HG02623 (cell line): ENCODE data around the gene MAL.
A peak's percentile ranks its signal among the peaks of the same experiment; 100 is the strongest.

ENCODE experiments used
- ATAC-seq: cut with Tn5 transposase; IDR thresholded peaks from one replicate; pipeline ENCODE4 v1.9.1; 2021; ENCODE audit warnings: moderate library complexity; ENCODE audit not compliant: unreplicated experiment

Gene MAL

GRCh38 chr2:95025406-95026319 is at the start of gene MAL:
Gene MAL, plus strand, starts transcription at chr2:95025708. Its CDS starts 85 bp downstream, at chr2:95025793.
- no peak for ATAC-seq

GRCh38 chr2:94977826-94978225 is 47.7 kb upstream of the MAL start:
- ATAC-seq, result no peak

- ATAC-seq, result no peak
These were observed 46.6 kb upstream of the MAL start for GRCh38 chr2:94978917-94979316.

DNA sequence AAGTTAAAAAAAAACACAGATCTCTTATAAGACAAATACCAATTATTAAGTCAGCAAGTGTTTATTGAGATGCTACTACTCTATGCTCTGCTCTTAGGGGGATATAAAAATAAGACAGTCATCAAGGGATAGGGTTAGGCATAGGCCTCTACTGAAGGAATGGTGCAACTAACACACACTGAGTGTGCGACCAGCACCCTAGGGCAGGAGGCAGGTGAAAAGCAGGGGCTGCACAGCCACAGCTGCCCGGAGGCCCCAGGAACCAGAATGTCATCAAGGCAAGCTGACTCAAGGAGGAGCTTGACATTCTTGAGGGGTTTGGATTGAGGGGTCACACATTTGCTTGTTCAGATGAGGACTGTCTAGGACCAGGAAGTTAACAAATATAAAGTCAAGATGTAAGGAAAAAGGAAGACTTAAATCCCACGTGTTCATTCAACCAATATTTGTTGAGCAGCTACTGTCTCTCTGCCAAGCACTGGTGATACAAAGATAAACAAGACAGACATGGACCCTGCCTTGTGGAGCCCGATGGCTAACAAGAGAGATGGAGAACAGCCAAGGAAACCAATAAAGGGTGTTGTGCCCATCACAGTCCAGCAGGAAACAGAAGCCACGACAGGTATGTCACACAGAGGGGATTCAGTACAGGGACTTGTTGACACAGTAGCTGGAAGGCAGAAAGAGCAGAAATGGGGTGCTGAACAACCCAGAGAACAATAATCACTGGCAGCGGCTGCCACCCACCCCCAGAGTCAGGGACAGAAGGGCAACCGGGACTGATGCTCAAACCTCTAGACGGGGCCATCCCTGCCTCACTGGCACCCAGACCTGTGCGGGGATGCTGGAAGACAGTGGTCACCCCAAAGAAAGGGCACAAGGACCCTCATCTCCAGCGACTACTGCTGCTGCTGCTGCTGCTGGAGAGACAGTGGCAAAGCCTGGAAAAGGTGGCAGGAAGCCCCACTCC is 45.8 kb upstream of the MAL start:
- no peak for ATAC-seq

DNA sequence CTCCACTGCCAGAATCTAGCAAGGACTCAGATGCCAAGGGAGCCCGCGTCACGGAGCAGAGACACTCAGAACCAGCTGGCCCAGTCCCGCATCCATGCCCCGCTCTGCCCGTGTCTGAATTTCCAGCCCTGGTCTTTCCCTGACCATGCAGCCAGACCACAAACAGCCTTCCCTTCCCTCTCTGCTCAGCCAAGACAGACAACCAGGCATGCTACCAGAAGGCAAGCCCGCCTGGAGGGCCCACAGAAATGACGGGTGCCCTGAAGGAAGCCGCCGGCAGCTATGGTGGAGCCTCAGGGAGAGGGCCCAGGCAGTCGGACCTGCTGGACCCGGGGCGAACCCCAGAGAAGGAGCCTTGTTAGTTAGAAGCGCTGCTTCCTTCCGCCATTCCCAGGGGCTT is 45.1 kb upstream of the MAL start:
- no peak for ATAC-seq

GRCh38 chr2:94982156-94982555 is 43.4 kb upstream of the MAL start:
- no peak for ATAC-seq

GRCh38 chr2:94982675-94983074 is 42.8 kb upstream of the MAL start:
- no peak for ATAC-seq

- no peak for ATAC-seq
These were observed 40.4 kb upstream of the MAL start for GRCh38 chr2:94984964-94985575.

DNA sequence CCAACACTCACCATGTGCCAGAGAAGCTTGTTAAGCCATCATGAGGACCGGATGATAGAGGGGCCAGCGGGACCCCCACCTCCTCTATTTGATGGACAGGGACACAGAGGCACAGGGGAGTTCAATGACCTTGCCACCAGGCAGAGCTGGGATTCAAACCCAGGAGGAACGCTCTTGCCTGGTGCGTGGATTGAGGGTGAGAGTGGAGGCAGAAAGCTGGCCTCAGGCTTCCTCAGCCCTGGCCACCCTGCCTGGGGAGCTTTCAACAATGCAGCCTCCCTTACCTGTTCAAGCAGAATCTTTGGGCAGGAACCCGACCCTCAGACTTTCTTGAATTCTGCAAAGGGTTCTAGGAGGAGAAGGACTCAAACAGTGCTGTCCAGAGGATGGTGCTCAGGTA is 39.9 kb upstream of the MAL start:
- no peak for ATAC-seq

GRCh38 chr2:94986392-94986963 is 39.0 kb upstream of the MAL start:
- ATAC-seq, result peak; percentile 84

DNA sequence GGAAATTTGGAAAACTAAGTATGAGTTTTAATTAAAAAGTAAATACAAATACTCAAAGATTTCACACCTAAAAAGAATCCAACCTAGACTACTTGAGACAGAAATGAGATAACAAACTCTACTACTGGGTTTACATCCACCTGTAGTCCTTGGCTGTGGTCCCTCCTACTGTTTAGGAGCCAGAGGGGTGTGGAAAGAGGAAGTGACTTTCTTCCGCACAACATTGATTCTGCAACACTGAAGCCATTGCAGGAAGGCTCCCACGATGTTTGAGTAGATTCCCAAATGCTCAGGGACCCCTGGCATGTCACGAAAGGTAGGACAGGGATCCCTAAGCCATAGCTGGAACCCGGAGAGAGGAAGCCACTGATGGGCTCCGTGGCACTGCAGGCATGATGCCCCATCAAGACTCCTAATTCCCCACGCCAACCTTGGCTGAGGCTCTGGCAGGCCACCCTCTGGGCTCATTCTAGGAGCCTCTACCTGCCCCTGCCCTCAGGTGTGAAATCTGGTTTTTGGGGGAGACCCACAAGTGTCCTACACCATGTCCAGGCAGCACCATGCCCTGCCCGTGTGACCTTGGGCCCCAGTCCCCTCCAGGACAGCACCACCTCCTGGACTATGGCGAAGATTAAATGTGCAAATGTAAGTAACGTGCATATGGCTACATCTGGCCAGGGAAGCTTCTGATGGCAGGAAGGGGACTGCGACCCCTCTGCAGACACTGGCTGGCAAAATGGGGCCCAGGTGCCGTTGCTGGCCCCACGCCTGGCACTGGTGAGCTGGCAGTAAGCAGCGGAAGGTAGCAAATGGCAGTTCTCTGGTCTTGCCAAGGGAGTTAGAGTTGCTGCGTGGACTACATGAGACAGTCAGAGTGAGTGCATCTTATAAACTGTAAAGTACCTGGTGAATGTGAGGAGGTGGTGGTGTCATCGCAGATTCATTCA is 38.2 kb upstream of the MAL start:
- no peak for ATAC-seq

DNA sequence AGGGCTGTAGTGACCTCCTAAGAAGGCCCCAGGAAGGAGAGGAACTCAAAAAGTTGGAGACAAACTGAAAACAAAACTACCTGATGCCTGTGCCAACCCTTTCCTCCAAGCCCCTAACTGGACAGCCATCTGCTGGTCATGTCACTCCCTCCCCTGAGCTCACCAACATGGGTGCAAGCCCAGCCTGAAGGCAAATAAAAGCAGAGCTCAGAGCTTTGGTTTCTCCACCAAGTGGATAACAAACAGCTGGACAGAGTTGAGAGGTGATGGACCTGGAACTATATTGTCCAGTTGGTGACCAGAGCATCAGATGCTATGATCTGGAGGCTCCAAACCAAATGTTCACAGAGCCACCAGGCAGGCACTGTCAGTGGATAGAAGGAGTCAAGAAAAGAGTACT is 34.6 kb upstream of the MAL start:
- ATAC-seq, result no peak

DNA sequence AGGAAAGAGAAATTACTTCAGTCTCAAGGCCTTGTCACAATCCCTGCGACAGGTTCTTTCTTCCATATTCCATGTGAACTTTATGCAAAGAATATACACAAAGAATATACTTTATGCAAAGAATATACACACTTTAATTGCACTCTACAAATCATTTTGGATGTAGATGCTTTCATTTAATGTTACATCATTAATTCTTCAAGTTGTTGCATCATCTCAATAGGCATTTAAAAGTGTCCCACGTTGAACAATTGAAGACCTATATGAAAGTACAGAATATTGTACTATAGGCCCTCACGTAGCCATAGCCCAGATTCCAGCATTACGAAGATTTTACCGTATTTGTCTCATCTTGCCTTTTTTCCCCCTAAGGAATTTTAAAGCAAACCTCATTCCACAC is 33.1 kb upstream of the MAL start:
- ATAC-seq, result no peak

DNA sequence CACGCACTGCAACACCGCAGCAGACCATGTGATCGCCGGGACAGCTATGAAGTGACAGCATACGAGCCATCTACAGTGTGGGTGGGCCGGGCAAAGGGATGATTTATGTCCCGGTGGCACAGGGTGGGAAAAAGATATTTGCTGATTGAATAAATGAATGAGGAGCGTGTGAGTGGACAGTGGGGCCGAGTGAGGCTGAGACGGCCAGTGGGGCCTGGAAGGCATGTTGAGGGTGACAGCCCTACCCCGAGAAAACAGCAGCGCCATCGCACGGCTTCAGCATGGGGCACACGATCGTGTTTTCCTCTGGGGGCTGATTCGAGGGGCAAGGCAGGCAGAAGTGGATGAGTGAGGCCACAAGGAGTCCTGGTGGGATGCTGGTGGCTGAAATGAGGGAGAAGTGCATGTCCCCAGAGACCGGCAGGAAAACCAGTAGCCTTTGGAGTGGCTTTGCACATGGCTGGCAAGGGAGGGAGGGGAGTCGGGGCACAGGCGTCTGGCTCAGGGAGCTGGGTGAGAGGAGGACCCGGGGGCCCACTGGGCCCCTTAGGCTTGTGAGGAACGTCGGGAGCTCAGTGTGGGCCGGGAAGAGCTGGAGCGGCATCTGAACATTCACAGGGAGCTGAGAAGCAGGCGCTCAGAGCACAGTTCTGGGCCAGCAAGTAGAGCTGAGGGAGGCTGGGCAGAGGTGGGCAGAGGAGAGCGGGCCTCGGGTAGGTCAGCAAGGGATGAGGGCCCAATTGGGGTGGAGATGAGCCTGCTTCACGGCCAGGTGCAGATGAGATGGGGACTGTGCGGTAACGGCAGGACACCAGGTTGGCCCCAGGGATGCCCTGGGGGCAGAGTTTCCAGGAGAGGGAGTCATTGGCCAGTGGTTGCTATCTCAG is 32.1 kb upstream of the MAL start:
- ATAC-seq, result no peak

- ATAC-seq, result no peak
These were observed 31.2 kb upstream of the MAL start for GRCh38 chr2:94994063-94994913.

GRCh38 chr2:94994914-94995552 is 30.5 kb upstream of the MAL start:
- no peak for ATAC-seq

- no peak for ATAC-seq
These were observed 29.8 kb upstream of the MAL start for GRCh38 chr2:94995553-94996304.
